Fibroblast of pulmonary artery (primary cell): ENCODE data around the gene WNT7B.

Experiments
- DNase-seq: peaks from one replicate; pipeline ENCODE4 v3.0.0-alpha.2; 2010; ENCODE audit warnings: low read depth
- H3K4me3 ChIP-seq: replicated peaks from 2 replicates; pipeline ENCODE4 v1.5.1; 2011; ENCODE audit warnings: low read depth, mild to moderate bottlenecking, control low read depth, low read length, moderate library complexity
- CTCF ChIP-seq: IDR thresholded peaks from 2 replicates; pipeline ENCODE4 v1.5.1; 2011; ENCODE audit warnings: mild to moderate bottlenecking, control low read depth, low read length, inconsistent platforms; ENCODE audit errors: missing control alignments

WNT7B gene

GRCh38 chr22:45934168-45934564 lies 42.8 kb downstream of the WNT7B start:
- no peak for TF ChIP-seq CTCF
- no peak for DNase-seq
- H3K4me3 ChIP-seq, result no peak overlapping the region

- no peak for TF ChIP-seq CTCF
- no peak overlapping the region for H3K4me3 ChIP-seq
- no peak for DNase-seq
Measured at GRCh38 chr22:45933506-45934167, 43.3 kb downstream of the WNT7B start.

GRCh38 chr22:45932071-45932470 lies 44.9 kb downstream of the WNT7B start:
- no peak for TF ChIP-seq CTCF
- no peak overlapping the region for H3K4me3 ChIP-seq
- peak; percentile 3 for DNase-seq

GRCh38 chr22:45931042-45931441 lies 45.9 kb downstream of the WNT7B start:
- no peak for TF ChIP-seq CTCF
- no peak overlapping the region for H3K4me3 ChIP-seq
- DNase-seq, result no peak

GRCh38 chr22:45930324-45930723 lies 46.6 kb downstream of the WNT7B start:
- DNase-seq, result no peak
- no peak overlapping the region for H3K4me3 ChIP-seq
- TF ChIP-seq CTCF, result no peak

- TF ChIP-seq CTCF, result no peak
- DNase-seq, result no peak
- H3K4me3 ChIP-seq, result no peak overlapping the region
Measured at GRCh38 chr22:45929649-45930048, 47.3 kb downstream of the WNT7B start.

- H3K4me3 ChIP-seq, result no peak overlapping the region
- no peak for DNase-seq
- no peak for TF ChIP-seq CTCF
Measured at GRCh38 chr22:45928726-45929368, 48.1 kb downstream of the WNT7B start.
